Gastrocnemius medialis (tissue), 4 donors: ENCODE measurements around the gene SLC36A2.

ENCODE experiments used
- CTCF ChIP-seq, 5 experiments: fragments of 450-650 bp in 3 of 5; fragments of 200-600 bp in 2 of 5; sonication (generic) in 2 of 5; IDR thresholded peaks in 4 of 5; conservative IDR thresholded peaks in 1 of 5; 1 replicate in 4 of 5; 2 replicates in 1 of 5; pipeline ENCODE4 v1.5.1; 2016 to 2019; ENCODE audit warnings: antibody characterized with exemption in 5 of 5, mild to moderate bottlenecking in 3 of 5, moderate library complexity in 3 of 5
- POLR2A ChIP-seq, 2 donors: fragments of 450-650 bp; IDR thresholded peaks; one replicate each; pipeline ENCODE4 v1.6.1; 2017; ENCODE audit warnings: antibody characterized with exemption in 2 of 2, mild to moderate bottlenecking in 2 of 2, moderate library complexity in 2 of 2

DNA sequence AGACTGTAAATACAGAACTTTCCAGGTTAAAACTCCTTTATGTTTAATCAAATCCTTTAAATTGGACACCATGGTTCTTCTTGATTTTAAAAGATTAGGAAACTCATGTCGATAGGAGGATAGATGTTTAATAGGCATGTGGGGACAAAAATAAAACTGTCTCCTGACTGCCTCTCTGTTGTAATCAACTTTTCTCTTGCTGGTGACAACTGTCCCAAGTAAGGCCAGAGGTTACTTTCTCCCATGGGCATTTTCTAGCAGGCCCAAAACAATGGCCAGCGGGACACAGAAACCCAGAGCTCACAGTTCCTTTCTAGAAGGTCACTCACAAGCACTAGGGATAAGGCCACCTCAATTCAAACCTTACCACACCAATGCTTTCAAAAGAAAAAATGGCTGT lies 14.5 kb downstream of the SLC36A2 start:
- no peak for TF ChIP-seq CTCF (IDR thresholded peaks at IDR 0.05 in 4 of 5, conservative IDR thresholded peaks at IDR 0.05 in 1 of 5)
- TF ChIP-seq POLR2A (IDR thresholded peaks at IDR 0.05) = no peak
